Neuronal stem cell (in vitro differentiated cells): ENCODE data around the gene STIMATE.

Experiments used
- DNase-seq: peaks from one replicate; pipeline ENCODE4 v3.0.0-alpha.2; 2013; ENCODE audit warnings: low spot score
- H2AFZ ChIP-seq: one replicate; pipeline ENCODE4 v1.6.1; 2013; ENCODE audit warnings: mild to moderate bottlenecking, low read length, inconsistent platforms
- H2AK5ac ChIP-seq: 2 replicates; pipeline ENCODE4 v1.6.1; 2013; ENCODE audit warnings: low read depth, mild to moderate bottlenecking, inconsistent platforms, low read length, moderate library complexity, mixed read lengths
- H2BK120ac ChIP-seq: 2 replicates; pipeline ENCODE4 v1.6.1; 2013; ENCODE audit warnings: low read depth, mild to moderate bottlenecking, inconsistent platforms, low read length, moderate library complexity, mixed read lengths
- H2BK12ac ChIP-seq: one replicate; pipeline ENCODE4 v1.6.1; 2013; ENCODE audit warnings: low read length, inconsistent platforms
- H2BK15ac ChIP-seq: 2 replicates; pipeline ENCODE4 v1.6.1; 2013; ENCODE audit warnings: mild to moderate bottlenecking, low read length, inconsistent platforms, mixed read lengths
- H2BK5ac ChIP-seq: one replicate; pipeline ENCODE4 v1.6.1; 2013; ENCODE audit warnings: inconsistent platforms, mild to moderate bottlenecking, low read length, moderate library complexity
- H3K14ac ChIP-seq: one replicate; pipeline ENCODE4 v1.6.1; 2013; ENCODE audit warnings: low read length, inconsistent platforms
- H3K18ac ChIP-seq: 2 replicates; pipeline ENCODE4 v1.6.1; 2013; ENCODE audit warnings: low read length, inconsistent platforms
- H3K23ac ChIP-seq: 2 replicates; pipeline ENCODE4 v1.6.1; 2013; ENCODE audit warnings: low read depth, mild to moderate bottlenecking, mixed read lengths, low read length, inconsistent platforms; ENCODE audit not compliant: poor library complexity
- H3K27ac ChIP-seq: replicated peaks from 3 replicates; pipeline ENCODE4 v1.5.1; 2013; ENCODE audit warnings: low read length, inconsistent platforms
- H3K27me3 ChIP-seq, 3 experiments: 2 replicates each; pipeline ENCODE4 v1.6.1; 2013; ENCODE audit warnings: low read length in 3 of 3, mild to moderate bottlenecking in 2 of 3, inconsistent platforms in 1 of 3, low read depth in 1 of 3, mixed read lengths in 1 of 3, moderate library complexity in 1 of 3; ENCODE audit not compliant: control insufficient read depth in 3 of 3, insufficient read depth in 3 of 3
- H3K36me3 ChIP-seq, 2 donors: replicated peaks in 1 of 2; 2 replicates each; pipeline ENCODE4 v1.6.1; 2013; ENCODE audit warnings: low read length in 2 of 2; ENCODE audit not compliant: control insufficient read depth in 2 of 2, insufficient read depth in 2 of 2
- H3K4ac ChIP-seq: 2 replicates; pipeline ENCODE4 v1.6.1; 2013; ENCODE audit warnings: inconsistent platforms, mild to moderate bottlenecking, low read length, moderate library complexity
- H3K4me1 ChIP-seq, 2 donors: 1 replicate in 1 of 2; 2 replicates in 1 of 2; pipeline ENCODE4 v1.6.1; 2013; ENCODE audit warnings: low read length in 2 of 2, low read depth in 1 of 2; ENCODE audit not compliant: control insufficient read depth in 2 of 2, insufficient read depth in 1 of 2
- H3K4me2 ChIP-seq: one replicate; pipeline ENCODE4 v1.6.1; 2013; ENCODE audit warnings: mild to moderate bottlenecking, low read length, inconsistent platforms; ENCODE audit not compliant: insufficient read depth, poor library complexity, severe bottlenecking
- H3K4me3 ChIP-seq, 2 donors: 2 replicates each; pipeline ENCODE4 v1.5.1; 2013; ENCODE audit warnings: low read length in 2 of 2, mild to moderate bottlenecking in 2 of 2, inconsistent platforms in 1 of 2, moderate library complexity in 1 of 2
- H3K79me1 ChIP-seq: one replicate; pipeline ENCODE4 v1.6.1; 2013; ENCODE audit warnings: low read depth, mild to moderate bottlenecking, inconsistent platforms, low read length, moderate library complexity
- H3K9ac ChIP-seq: one replicate; pipeline ENCODE4 v1.6.1; 2013; ENCODE audit warnings: mild to moderate bottlenecking, low read depth, low read length, inconsistent platforms; ENCODE audit not compliant: poor library complexity
- H3K9me3 ChIP-seq, 2 donors: replicated peaks in 1 of 2; 2 replicates each; pipeline versions ENCODE3 to v1.6.1; 2013; ENCODE audit warnings: low read length in 2 of 2, mild to moderate bottlenecking in 2 of 2, inconsistent platforms in 1 of 2, low read depth in 1 of 2, mixed read lengths in 1 of 2, moderate library complexity in 1 of 2; ENCODE audit not compliant: control insufficient read depth in 2 of 2, insufficient read depth in 1 of 2
- H4K8ac ChIP-seq: one replicate; pipeline ENCODE4 v1.6.1; 2013; ENCODE audit warnings: low read depth, mild to moderate bottlenecking, inconsistent platforms, low read length, moderate library complexity
- H4K91ac ChIP-seq: one replicate; pipeline ENCODE4 v1.6.1; 2013; ENCODE audit warnings: low read length, low read depth, mild to moderate bottlenecking, inconsistent platforms; ENCODE audit not compliant: poor library complexity
- WGBS, 2 donors: extraction: QIAGEN DNeasy Blood & Tissue Kit; methylation state at CpG; one replicate each; pipeline ENCODE4 v1.1.7; 2013; ENCODE audit warnings: missing lambda C conversion rate in 2 of 2, mixed read lengths in 1 of 2; ENCODE audit not compliant: insufficient read length in 2 of 2, insufficient replicate concordance in 1 of 2; ENCODE audit errors: extremely low coverage in 2 of 2; 5-methylcytosine and 5-hydroxymethylcytosine counted together

The STIMATE gene

DNA sequence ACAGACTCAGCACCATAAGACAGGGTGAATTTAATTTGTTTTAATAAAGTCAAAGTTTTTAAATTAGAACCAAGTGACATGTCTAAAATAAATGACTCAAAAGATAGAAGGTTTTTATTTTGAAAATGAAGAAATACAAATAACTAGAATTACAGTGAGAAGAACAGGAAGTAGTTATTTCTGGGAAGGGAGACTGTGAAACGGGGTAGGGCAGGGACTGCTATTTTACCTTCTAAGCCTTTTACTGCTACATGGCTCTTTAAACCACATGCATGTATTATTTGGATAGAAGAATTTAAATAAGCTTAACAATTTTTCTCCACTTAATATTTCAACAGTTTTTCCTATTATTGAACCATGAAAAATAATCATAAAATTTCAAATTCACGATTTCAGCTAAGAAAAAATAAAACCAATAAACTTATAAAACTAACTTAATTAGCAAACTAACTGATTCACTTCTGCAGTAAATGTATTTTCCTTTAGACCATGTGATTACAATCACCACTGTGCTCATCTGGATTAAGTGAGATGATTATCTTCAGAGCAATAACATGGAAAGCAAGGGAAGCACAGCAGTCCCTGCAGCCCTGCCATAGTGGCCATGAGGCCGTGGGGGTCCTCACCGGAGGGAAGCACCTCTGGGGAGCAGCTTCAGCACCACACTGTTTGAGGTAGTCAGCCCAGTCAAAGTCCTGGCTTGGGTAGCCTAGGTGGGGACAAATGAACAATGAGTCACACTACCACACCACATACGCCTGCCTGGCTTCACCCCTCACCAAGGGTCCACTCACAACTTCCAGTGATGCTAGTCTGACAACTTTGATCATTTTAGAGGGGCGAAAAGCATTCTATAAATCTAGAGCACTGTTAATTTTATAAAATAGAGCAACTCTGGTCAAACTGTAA, 28.3 kb upstream of the STIMATE start:
- Histone ChIP-seq H2BK5ac (no peak overlapping the region), H3K79me1 (no peaks in the 10 kb centered on the region), H3K36me3 (peaks cover 0 to 84% of the 10 kb centered on the region in 2 donors), H3K4me1 (no peaks in the 10 kb centered on the region), H3K27ac (no peak overlapping the region), H3K14ac (no peak overlapping the region), H3K4me2 (no peak overlapping the region), H3K9ac (no peak overlapping the region), H3K4me3 (no peak overlapping the region), H2BK12ac (no peak overlapping the region), H2BK15ac (no peak overlapping the region), H3K4ac (no peak overlapping the region), H3K23ac (no peak overlapping the region), H2AK5ac (no peak overlapping the region), H3K27me3 (no peaks in the 10 kb centered on the region), H3K9me3 (no peaks in the 10 kb centered on the region), H4K91ac (no peak overlapping the region), H4K8ac (no peak overlapping the region), H2BK120ac (no peak overlapping the region), H3K18ac (no peak overlapping the region), H2AFZ (no peak overlapping the region)
- no peak for DNase-seq
- WGBS, 2 donors: 100% methylated on average over 1 of the region's 6 CpGs

- Histone ChIP-seq H2BK120ac (no peak overlapping the region), H3K18ac (no peak overlapping the region), H3K4me1 (no peaks in the 10 kb centered on the region), H2AFZ (no peak overlapping the region), H3K14ac (no peak overlapping the region), H2BK5ac (no peak overlapping the region), H2AK5ac (no peak overlapping the region), H3K27ac (no peak overlapping the region), H3K27me3 (no peaks in the 10 kb centered on the region), H3K36me3 (peaks cover 7 to 89% of the 10 kb centered on the region in 2 donors), H3K9ac (no peak overlapping the region), H2BK15ac (no peak overlapping the region), H3K4me3 (no peak overlapping the region), H3K23ac (no peak overlapping the region), H3K9me3 (no peaks in the 10 kb centered on the region), H4K91ac (no peak overlapping the region), H2BK12ac (no peak overlapping the region), H3K4ac (no peak overlapping the region), H3K79me1 (no peaks in the 10 kb centered on the region), H3K4me2 (no peak overlapping the region), H4K8ac (no peak overlapping the region)
- no CpG with 5 or more reads among the region's 2 CpGs for WGBS, 2 donors
- no peak for DNase-seq
Observed at GRCh38 chr3:52923963-52924362, 26.6 kb upstream of the STIMATE start.

DNA sequence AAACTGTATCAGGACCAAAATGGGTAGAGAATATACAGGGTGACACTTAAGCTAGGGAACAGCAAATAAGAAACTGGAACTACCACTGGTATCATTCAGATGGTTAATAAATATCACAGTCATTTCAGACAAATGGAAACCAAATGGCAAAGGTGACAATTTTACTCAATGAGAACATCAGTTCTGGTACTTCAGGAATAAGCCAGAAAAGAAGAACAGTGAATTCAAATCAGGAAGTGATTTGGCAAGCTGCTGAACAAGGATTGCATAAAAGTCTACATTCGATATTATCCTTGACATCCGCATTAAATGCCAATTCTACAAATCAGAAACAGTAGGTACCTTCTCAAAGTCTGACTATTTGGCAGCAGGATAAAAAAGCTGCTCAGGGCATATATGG, 23.5 kb upstream of the STIMATE start:
- H3K23ac ChIP-seq: no peak overlapping the region
- no peak overlapping the region for H4K8ac ChIP-seq
- H3K9ac ChIP-seq: no peak overlapping the region
- no peaks in the 10 kb centered on the region for H3K9me3 ChIP-seq
- no peak overlapping the region for H2BK5ac ChIP-seq
- H3K79me1 ChIP-seq: no peaks in the 10 kb centered on the region
- no peak overlapping the region for H3K4me3 ChIP-seq
- H3K4me2 ChIP-seq: no peak overlapping the region
- WGBS, 2 donors: no CpG with 5 or more reads among the region's 2 CpGs
- peaks cover 9 to 90% of the 10 kb centered on the region in 2 donors for H3K36me3 ChIP-seq
- H3K27me3 ChIP-seq: no peaks in the 10 kb centered on the region
- no peak overlapping the region for H2BK15ac ChIP-seq
- no peak overlapping the region for H2AK5ac ChIP-seq
- no peak overlapping the region for H3K14ac ChIP-seq
- H2BK120ac ChIP-seq: no peak overlapping the region
- no peak for DNase-seq
- H3K18ac ChIP-seq: no peak overlapping the region
- H3K27ac ChIP-seq: no peak overlapping the region
- no peak overlapping the region for H2AFZ ChIP-seq
- no peak overlapping the region for H4K91ac ChIP-seq
- no peaks in the 10 kb centered on the region for H3K4me1 ChIP-seq
- H3K4ac ChIP-seq: no peak overlapping the region
- H2BK12ac ChIP-seq: no peak overlapping the region

- Histone ChIP-seq H3K23ac (no peak overlapping the region), H3K4me2 (no peak overlapping the region), H4K91ac (no peak overlapping the region), H3K4ac (no peak overlapping the region), H2AFZ (no peak overlapping the region), H3K9me3 (no peaks in the 10 kb centered on the region), H3K9ac (no peak overlapping the region), H3K79me1 (no peaks in the 10 kb centered on the region), H2BK15ac (no peak overlapping the region), H2BK12ac (no peak overlapping the region), H3K4me1 (no peaks in the 10 kb centered on the region), H4K8ac (no peak overlapping the region), H3K4me3 (no peak overlapping the region), H3K27me3 (no peaks in the 10 kb centered on the region), H3K18ac (no peak overlapping the region), H2BK120ac (no peak overlapping the region), H3K27ac (no peak overlapping the region), H3K14ac (no peak overlapping the region), H3K36me3 (peaks cover 17 to 94% of the 10 kb centered on the region in 2 donors), H2BK5ac (no peak overlapping the region), H2AK5ac (no peak overlapping the region)
- no peak for DNase-seq
- no CpG with 5 or more reads among the region's 3 CpGs for WGBS, 2 donors
Observed at GRCh38 chr3:52917044-52917443, 19.7 kb upstream of the STIMATE start.
